Esophagus mucosa (tissue), 1 donor: ENCODE measurements around the gene PHLDB1. TPM values are rescaled to one million over a fixed set of nuclear protein-coding genes. Genes with fewer than 3 reads are reported as not detected.
A peak's percentile ranks its signal among the peaks of the same experiment; 100 is the strongest.
"Not testable (repeated sequence)": the region's sequence is repeated elsewhere in the genome, so short reads cannot be mapped to it uniquely, and the experiment has no call there.

Experiments used
- ATAC-seq: fragments of 200-7000 bp; cut with Tn5 transposase; one replicate; pipeline ENCODE4 v1.9.1; 2020
- total RNA-seq: library from RNA; stranded (reverse); gene quantifications from one replicate; pipeline ENCODE4 v1.2.4, GENCODE V29; 2023
- donor health status: DM: yes; HTN: yes; CAD: no.

Gene PHLDB1
- total RNA-seq, 1 donor from 2014 or later, result 9.3 TPM

- no peak for ATAC-seq
Observed at GRCh38 chr11:118659953-118660680, 52.7 kb downstream of the PHLDB1 start.

GRCh38 chr11:118660681-118661424 lies 53.4 kb downstream of the PHLDB1 start:
- ATAC-seq, result no peak

DNA sequence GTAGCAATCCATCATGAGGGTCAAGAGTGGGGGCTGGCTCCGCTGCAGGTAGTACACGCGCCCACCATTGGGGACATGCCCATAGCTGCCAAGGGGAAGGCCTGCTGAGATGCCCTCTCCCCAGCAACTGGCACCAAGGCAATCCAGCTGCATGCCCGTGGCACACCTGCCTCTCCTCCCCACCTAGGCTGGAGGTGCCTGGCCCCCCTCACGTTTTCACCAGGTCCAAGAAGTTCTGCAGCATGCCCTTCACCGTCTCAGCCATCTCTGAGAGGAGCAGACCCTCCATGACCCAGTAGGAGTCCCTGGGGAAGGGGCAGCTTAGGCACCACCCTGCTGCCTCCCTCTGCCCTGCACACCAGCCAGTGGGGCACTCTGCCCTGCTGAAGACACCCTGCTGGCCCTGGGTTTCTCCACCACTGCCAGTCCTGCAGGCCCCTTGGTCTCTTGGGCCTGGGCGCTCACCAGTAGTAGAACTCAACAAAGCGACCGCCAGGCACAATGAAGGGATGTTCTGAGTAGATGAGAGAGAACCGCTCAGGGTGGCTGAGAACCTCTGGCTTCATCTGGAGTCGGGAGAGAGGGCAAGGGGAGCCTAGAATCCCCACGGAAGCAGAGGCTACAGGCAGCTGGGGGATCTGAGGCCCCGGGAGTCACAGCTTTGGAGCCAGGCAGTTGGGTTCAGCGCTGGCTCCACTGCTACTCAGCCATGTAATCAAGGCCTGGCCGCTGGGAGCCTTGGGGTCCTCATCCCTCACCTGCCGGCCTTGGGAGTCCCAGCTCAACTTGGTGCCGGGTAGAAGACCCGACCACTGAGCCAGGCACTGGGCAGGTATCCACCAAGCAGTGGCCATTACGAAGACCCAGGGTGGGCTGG lies 54.2 kb downstream of the PHLDB1 start:
- ATAC-seq, result no peak

GRCh38 chr11:118662401-118663271 lies 55.2 kb downstream of the PHLDB1 start:
- ATAC-seq, result no peak

DNA sequence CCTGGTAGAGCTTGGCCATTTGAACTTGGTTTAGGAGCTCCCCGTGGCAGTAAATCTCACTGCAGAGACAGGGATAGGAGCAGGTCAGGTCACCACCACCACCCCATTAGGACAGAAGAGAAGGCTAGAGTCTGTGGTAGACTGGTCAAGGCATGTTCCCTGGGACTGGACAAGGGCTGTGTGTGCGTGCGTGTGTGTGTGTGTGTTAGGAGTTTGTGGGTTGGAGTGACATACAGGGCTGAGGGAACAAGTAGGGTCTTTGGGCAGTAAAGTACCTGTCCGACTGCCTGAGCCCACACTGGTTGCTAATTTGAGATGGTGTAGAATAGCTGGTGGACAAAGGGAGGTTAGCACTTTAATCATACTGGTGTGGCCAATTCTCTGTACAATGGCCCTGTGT lies 56.0 kb downstream of the PHLDB1 start:
- no peak for ATAC-seq

- no peak for ATAC-seq
Observed at GRCh38 chr11:118663902-118664301, 56.5 kb downstream of the PHLDB1 start.

GRCh38 chr11:118666371-118666770 lies 59.0 kb downstream of the PHLDB1 start:
- no peak for ATAC-seq

GRCh38 chr11:118670063-118670462 lies 62.6 kb downstream of the PHLDB1 start:
- peak; percentile 95 for ATAC-seq

- no peak for ATAC-seq
Observed at GRCh38 chr11:118671254-118671653, 63.8 kb downstream of the PHLDB1 start.

GRCh38 chr11:118672846-118673245 lies 65.4 kb downstream of the PHLDB1 start:
- ATAC-seq, result no peak

- ATAC-seq, result no peak
Observed at GRCh38 chr11:118673361-118674081, 66.1 kb downstream of the PHLDB1 start.

- ATAC-seq, result no peak
Observed at GRCh38 chr11:118674082-118674435, 66.6 kb downstream of the PHLDB1 start.

DNA sequence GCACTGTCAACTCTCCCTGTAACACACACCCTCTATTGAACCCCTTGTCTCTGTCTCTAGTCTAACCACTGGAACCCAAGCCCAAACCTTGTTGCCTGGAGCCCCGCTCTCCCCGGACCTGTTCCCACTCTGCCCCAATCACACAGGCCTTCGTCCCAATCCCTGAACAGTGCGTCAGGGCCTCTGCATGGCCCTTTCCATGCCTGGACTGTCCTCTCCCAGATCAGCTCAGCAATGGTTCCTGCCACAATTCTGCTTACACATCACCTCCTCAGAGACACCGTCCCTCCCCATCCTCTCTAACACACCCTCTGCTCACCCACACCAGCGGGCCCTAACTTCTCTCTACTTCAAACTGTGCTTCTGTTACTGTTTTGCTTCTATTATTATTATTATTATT lies 70.6 kb downstream of the PHLDB1 start:
- no peak for ATAC-seq

- not testable (repeated sequence) for ATAC-seq
Observed at GRCh38 chr11:118678908-118679307, 71.5 kb downstream of the PHLDB1 start.

DNA sequence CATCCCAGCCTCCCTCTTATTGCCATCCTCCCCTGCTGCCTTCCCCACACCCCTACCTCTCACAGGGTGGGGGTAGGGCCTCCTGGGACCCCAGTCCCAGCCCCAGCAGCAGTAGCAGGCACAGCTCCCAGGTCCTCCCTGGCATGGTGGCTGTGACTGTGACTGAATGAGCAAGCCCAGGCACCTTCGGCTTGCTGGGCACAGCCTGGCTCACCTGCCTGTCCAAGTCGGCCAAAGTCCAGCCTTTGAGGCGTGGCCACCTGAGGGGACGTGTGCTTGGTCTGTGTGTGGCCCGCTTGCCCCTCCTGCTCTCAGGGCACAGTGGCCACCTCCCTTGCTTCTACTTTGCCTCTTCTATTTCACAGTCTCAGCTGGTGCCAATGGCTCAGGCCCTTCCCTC lies 72.1 kb downstream of the PHLDB1 start, which contains the start of gene TREH:
Gene TREH (minus strand): TSS at position 168 of the 400 bp plus-strand sequence. CDS start 23 bp downstream, at position 145.
- ATAC-seq, result peak; percentile 63

DNA sequence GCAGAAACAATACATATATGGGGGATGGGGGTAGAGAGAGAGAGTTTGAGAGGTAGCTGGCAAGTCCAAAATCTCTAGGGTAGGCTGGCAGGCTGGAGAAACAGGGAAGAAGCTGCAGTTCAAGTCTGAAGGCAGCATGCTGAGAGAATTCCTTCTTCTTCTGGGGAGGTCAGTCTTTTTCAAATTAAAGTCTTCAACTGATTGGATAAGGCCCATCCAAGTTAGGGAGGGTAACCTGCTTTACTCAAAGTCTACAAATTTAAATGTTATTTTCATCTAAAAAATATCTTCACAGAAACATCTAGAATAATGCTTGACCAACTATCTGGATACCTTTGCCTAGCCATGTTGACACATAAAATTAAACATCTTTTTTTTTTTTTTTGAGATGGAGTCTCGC lies 75.0 kb downstream of the PHLDB1 start:
- no peak for ATAC-seq

- not testable (repeated sequence) for ATAC-seq
Observed at GRCh38 chr11:118682939-118683338, 75.5 kb downstream of the PHLDB1 start.

DNA sequence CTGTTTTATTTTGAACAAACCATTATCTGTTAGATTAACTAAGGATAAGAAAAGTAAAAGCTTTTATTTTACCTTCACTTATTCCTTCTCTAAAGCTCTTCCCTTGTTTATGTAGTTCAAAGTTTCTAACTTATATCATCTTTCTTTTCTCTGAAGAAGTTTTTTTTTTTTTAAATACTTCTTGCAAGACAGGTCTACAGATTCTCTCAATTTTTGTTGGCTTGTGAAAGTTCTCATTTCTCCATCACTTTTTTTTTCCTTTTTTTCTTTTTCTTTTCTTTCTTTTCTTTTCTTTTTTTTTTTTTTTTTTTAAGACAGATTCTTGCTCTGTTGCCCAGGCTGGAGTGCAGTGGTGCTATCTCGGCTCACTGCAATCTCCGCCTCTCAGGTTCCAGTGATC lies 76.8 kb downstream of the PHLDB1 start:
- ATAC-seq, result no peak

- no peak for ATAC-seq
Observed at GRCh38 chr11:118687906-118688305, 80.5 kb downstream of the PHLDB1 start.

DNA sequence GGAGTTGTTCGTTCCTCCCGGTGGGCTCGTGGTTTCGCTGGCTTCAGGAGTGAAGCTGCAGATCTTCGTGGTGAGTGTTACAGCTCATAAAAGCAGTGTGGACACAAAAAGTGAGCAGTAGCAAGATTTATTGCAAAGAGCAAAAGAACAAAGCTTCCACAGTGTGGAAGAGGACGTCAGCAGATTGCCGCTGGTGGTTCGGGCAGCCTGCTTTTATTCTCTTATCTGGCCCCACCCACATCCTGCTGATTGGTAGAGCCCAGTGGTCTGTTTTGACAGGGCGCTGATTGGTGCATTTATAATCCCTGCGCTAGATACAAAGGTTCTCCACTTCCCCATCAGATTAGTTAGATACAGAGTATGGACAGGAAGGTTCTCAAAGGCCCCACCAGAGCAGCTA lies 80.9 kb downstream of the PHLDB1 start:
- not testable (repeated sequence) for ATAC-seq

- no peak for ATAC-seq
Observed at GRCh38 chr11:118688851-118689502, 81.6 kb downstream of the PHLDB1 start.
